TTC549 (cell line): ENCODE results near the gene CFI.
A peak's percentile ranks its signal among the peaks of the same experiment; 100 is the strongest.

Source experiments
- FAIRE-seq: peaks from 2 replicates; lab custom pipeline; 2012; peaks lifted over from hg19 to GRCh38; lab: Jason Lieb, UNC

Gene CFI

DNA sequence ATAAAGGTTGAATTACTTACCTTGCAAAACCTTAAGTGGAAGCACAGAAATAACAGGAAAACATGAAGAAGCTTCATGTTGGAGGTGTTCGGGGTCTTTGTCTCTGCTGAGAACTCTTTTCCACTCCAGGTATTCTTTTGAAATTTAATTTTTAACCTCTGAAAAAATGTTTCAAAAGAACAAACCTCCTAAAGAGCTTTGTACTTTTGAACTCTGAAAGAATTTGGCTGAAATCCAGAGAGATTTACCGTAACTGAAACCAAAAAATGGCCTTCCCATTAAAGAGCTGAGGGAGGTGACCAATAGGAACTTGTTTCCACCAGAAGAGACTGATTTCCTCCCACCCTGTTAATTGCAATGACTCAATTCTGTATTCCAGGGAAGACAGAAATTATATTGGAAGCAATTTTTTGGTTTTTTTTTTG is at the start of gene CFI:
Gene CFI (minus strand): TSS at position 105 of the 425 bp plus-strand sequence. CDS start 28 bp downstream, at position 77.
- FAIRE-seq, result no peak

DNA sequence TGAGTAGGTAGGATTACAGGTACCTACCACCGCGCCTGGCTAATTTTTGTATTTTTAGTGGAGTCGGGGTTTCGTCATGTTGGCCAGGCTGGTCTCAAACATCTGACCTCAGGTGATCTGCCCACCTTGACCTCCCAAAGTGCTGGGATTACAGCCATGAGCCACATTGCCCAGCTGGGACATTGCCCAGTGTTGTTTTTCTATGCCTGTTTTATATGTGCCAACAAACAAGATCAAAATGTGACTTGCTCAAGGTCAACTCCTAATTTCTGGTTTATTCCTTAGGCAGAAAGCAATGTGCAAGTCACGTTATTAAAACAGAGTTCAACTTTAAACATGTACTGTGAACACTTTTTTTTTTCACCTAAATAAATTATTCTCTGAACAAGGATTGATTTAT is 48.8 kb upstream of the CFI start:
- no peak for FAIRE-seq

DNA sequence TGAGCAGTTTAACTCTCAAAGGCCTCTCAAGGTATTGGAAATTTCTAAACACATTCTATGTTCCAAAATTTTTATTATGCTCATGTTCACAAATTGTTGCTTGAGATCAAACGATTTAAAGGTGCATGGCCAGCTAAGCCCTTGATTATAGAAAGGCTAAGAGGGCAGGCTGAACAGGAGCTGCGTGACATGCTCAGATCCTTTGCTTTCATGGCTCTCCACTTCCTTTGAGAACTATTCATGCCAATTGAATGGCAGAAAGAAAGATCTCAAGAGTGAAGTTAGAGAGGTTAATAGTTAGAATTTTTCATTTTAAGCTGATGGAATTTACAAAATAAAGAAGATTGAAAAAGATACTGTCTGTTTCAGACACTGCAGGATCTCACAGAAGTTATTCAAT is 46.7 kb upstream of the CFI start:
- no peak for FAIRE-seq

DNA sequence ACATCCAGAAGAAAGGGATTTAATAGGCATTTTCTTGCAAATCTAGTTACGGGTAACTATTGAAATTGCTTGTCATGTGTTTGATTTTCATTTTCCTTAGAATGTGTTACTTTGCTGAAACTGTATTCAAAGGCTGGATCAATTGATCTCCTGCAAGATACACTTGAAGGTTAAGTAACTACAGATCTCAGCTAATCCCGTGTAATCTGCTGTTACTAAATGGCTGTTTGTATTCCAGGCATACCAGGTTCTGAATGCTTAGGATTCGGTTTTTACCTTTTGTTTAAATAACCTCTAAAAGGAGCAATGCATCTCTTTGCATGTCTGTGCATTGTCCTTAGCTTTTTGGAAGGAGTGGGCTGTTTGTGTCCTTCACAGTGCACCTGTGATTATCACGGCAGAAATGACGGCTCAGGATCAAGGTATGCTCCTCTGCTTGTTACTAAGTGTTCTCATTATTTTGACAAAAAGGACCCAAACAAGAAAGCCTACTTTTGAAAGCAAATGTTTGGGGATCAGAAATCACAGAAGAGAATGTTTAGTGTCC is 46.2 kb upstream of the CFI start, which contains the start of gene LRIT3:
Gene LRIT3 (plus strand): TSS at position 212 of the 547 bp plus-strand sequence. CDS start 95 bp downstream, at position 307.
- FAIRE-seq, result no peak

DNA sequence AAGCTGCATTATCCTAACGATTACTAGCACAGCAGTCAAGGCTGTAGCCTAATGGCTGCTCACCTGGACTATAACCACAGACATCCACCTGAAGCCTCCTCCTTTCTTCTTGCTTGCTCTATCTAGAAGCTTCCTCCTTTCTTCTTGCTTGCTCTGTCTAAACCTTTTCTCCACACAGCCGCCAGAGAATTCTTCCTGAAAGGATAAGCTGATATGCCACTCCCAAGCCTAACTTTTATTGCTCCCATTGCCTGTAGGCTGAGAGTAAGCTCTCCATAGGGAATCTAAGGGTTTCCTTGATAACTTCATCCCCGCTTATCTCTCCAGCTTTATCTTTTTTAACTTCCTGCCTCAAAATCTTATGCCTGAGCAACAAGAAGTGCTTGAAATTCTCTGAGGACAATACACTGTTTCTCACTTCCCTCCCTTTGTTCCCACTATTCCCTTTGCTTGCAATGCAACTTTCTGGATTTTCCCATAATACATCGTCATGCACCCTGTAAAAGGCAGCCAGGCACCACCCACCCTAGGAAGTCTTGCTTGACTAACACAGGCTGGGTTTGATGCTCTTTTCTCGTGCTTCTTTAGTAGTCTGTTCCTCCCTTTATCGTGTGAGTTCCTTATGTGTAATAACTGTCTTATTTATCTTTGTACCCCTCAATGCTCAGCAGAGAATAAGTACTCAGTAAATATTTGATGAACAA is 44.7 kb upstream of the CFI start:
- no peak for FAIRE-seq

DNA sequence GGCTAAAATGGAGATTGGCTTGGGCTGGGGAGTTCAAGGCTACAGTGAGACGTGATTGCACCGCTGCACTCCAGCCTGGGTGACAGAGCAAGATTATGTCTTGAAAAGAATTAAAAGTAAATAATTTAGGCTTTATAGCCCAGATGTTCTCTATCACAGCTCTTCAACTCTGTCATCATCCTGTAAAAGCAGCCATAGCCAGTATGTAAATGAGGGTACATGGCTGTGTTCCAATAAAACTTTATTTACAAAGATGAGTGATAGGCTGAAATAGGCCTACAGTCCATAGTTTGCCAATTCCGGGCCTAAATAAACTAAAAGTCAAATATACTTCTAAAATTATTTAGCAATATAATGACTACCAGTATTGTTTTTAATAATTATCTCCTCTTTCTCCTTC is 35.2 kb upstream of the CFI start:
- FAIRE-seq, result no peak

DNA sequence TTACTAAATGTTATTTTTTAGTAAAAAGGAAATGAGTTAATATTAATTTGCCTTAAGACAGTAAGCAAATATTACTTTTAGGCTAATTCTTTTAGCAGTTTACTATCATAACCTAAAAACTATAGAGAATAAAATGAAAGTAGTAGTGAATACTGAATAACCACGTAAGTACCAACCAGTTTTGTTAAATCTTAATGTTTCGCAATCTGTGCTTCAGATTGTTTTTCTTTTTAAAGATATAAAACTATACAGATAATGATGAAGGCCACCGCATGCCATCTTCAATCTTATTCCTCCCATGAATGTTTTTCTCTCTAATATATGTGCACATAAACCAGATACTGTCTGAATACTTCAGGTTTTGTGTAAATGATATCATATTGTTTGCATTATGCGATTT is 32.0 kb upstream of the CFI start:
- FAIRE-seq, result no peak

DNA sequence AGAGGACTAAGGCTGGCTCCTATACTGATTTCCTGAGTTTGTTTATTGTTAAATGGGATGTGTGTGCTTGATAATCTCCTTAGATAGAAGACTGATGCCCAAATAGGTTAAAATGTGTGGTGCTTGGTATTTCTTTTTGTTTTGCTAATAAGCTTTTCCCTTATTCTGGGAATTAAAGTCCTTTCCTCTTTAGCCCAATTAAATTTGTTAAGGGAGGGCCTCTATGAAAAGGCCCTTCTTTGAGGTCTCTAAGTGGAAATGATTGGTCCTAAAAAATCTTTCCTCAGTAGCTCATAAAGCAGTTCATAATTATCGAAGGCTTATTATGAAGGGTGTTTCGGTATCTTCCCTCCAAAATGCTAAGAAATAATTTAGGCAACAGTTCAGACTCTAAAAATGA is 25.9 kb upstream of the CFI start, which contains the start of gene RRH:
Gene RRH (plus strand): TSS at position 301 of the 400 bp plus-strand sequence. CDS start 56 bp downstream, at position 357.
- no peak for FAIRE-seq

DNA sequence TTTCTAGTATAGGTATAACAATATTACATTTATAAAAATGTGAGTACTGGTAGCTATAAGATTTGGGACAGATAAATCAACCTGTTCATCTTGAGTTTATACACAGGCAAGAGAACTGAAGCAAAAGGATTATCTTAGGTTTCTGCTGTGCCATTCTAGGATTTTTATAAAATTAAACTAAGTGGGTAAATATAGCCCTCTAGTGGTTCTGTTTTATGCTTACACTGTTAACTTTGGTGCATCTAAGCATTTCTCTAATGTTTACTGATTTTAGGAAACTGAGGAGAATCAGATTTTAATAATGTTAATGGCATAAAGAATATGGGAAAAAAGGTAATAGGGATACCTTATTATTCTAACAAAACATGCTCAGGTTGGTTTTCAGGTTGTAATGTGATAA is 24.9 kb upstream of the CFI start:
- FAIRE-seq, result peak; percentile 82

DNA sequence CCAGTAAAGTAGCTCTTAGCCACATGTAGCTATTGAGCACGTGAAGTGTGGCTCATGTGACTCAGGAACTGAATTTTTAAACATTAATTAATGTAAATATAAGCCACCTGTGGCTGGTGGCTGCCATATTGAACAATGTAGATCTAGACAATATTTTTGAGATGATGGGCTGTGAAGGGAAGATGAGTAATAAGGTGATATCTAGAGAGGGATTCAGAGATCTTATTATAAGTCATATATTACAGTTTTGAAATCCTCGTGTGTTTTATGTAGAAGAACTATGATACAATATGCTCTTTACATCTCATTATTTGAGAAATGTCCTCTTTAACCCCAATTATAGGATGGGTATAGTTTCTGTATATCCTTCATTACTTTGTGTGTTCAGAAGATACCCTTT is 19.4 kb upstream of the CFI start:
- FAIRE-seq, result no peak

DNA sequence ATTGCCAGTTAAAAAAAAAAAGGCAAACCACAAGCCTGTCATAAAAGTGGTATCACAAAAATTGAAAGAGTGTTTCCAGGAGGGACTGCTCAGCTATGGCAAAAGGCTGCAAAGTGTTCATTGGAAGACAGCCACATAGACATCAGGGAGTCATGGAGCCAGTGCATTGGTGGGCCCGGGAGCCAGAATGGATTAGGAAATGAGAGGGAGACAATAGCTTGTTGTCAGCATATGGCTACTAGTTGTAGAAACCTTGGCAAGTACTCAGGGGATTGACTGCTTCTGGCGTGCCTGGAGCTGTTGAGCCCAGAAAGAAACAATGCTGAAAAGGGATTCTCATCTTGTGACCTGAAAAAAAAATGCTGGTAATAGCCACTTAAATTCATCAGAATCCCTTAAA is 18.8 kb upstream of the CFI start:
- no peak for FAIRE-seq

DNA sequence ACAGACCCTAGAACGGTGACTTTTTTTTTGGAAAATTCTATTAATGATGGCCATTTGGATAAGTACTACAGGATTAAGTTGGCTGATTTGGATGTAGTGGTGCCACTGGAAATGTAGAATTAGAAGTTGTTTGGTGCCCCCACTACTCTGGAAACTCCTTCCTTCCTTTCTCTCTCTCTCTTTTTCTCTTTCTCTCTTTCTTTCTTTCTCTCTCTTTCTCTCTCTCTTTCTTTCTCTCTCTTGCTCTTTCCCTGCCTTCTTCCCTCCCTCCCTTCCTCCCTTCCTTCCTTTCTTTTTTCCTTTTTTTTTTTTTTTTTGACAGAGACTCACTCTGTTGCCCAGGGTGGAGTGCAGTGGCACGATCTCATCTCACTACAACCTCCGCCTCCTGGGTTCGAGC is 16.5 kb upstream of the CFI start:
- no peak for FAIRE-seq

DNA sequence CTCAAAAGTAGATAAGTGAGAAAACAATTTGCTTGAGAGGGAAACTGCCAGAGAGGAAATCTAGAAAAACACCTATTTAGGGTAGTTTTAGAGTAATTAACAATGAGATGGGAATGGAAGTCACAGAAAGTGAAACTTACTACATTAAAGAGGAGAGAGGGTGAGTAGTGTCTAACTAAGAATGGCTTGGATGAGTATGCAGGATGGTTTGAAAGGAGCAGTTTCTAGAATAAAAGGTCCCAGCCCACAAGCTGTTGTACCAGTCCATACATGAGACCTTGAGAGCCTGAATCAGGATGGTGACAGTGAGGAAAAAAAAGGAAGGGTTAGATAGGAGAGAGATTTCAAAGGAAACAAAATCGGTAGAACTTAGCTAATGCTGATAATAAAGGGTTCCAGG is 15.1 kb upstream of the CFI start:
- no peak for FAIRE-seq

DNA sequence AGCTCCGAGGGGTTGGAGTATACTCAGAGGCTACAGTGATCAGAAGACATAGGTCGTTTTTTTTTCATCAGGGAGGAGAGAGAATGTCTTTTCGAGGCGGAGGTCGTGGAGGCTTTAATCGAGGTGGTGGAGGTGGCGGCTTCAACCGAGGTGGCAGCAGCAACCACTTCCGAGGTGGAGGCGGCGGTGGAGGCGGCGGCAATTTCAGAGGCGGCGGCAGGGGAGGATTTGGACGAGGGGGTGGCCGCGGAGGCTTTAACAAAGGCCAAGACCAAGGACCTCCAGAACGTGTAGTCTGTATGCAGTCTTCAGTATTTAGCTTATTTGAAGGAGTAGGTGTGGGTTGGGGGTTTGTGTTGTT is 14.3 kb upstream of the CFI start:
- no peak for FAIRE-seq

DNA sequence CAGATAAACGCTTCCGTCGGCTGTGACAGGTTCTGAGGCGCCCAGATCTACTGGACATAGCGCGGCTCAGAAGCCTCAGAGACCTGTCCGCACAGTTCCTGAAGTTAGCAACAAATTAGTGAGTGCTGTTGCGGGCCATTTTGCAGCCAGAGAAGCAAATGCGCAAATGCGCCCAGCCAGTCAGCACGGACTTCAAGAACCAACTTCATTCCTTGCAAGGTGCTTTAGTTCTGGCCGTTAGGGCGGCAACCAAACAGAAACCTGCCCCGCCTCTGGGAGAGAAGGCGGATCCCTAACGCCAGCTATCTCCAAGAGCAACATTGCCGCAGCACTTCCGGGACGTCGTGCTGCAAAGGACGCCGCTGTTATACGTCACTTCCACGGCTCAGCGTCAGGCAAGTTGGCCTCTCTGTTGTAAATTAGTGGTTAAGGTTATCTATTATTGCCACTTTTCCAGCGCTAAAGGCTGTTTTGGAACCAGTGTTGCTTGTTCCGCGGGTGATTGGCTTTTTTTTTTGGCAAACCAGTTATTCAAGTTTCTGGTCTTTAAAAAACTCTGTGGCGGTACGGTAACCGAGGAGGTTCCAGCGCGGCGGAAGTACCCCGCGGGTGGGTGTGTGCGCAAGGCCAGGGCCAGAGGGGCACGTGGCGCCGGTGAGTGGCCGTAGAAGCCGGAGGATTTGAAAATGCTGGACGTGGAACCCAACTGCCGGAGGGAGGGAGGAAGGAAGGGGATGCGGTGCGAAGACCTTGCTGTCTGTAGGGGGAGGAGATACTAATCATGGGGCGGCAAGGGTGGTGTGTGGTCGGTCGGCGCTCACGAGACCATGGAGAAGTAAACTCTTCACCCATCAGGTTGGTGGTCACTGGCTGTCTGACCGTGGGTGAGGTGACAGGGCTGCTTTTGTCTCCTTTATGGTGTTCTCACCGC is 13.6 kb upstream of the CFI start, which contains the start of gene GAR1:
Gene GAR1 (plus strand): TSS at position 612 of the 931 bp plus-strand sequence. CDS start 403 bp downstream, outside the sequence.
- FAIRE-seq, result peak; percentile 89

DNA sequence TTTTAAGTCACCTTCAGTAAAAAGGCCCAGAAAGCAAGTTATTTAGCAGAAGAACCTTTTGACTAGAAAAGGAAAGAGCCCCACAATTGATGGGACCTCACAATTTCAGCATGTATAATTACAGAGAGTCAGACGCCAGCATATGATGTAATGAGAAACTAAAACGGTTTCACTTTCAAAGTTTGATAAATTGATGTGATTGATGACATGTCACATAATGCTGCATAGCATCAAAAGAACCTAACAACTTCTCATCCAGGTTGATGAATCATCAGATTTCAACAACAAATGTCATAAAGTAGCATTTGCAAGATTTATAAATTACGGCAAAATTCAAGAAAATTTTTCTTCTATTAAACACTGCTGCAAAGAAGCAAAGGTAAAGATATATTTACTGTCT is 9.9 kb upstream of the CFI start:
- FAIRE-seq, result no peak

DNA sequence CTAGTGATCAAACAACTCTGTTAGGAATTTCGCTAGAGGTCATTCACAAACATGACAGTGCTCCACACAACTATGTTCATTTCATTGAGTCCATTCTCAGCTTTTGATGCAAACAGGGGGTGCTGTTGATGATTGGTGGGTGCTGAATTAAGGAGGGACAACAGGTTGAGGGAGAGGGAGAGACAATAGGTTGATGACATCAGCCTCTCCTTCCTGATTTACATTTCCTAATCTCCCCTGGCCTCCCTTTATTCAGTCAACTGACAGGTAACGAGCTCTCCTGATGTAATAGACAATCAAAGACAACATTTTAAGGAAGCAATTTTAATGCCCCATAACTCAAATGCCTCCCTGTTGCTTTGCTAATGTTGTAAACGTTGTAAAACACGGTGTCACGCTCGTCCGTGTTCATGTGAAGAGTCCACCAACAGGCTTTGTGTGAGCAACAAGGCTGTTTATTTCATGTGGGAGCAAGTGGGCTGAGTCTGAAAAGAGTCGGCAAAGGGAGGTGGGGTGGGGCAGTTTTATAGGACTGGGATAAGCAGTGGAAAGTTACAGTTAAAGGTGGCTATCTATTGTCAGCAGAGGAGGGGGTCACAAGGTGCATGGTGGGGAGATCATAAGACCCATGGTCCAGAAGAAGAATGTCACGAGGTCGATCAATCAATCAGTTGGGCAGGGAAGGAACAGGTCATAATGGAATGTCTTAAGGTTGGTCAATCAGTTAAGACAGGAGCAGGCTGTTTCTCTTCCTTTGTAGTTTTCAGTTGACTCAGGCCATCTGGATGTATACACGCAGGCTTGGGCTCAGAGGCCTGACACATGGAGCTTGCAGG is 9.0 kb upstream of the CFI start:
- no peak for FAIRE-seq

DNA sequence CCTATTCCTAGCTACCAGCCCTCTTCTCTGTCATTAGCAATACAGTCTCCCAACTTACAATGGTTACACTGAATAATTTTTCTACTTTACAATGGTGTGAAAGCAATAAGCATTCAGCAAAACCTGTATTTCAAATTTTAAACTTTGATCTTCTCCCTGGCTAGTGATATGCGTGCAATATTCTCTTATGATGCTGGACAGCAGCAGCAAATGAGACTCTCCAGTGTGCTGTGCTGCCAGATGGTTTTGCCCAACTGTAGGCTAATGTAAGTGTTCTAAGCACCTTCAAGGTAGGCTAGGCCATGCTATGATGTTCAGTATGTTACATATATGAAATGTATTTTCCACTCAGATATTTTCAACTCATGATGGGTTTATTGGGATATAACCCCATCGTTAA is 7.9 kb upstream of the CFI start:
- FAIRE-seq, result no peak

DNA sequence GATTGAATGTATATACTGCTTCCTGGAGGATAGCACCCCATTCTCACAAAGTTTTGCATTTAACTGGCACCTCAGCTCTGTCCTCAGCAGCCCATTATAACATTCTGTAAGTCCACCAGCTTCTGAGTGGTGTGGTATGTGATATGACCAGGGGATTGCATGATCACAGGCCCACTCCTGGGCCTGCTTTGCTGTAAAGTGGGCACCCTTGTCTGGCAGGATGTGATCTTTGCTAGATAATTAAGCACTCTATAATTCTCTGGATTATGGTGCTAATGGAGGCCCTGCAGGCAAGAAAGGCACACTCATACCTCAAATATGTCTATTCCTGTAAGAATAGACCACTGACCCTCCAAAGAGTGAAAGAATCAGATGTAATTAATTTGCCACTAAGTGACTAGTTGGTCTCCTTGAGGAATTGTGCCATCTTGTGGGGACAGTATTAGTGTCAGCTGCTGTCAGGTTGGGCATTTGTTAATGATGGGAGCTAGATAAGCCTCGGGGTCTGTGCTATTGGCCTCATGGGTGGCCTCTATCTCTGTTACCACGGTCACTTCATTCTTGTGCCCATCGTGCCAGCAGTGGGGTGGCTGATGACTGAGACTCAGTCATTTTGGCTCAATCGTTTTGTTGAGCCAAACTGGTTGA is 2.2 kb upstream of the CFI start:
- no peak for FAIRE-seq

DNA sequence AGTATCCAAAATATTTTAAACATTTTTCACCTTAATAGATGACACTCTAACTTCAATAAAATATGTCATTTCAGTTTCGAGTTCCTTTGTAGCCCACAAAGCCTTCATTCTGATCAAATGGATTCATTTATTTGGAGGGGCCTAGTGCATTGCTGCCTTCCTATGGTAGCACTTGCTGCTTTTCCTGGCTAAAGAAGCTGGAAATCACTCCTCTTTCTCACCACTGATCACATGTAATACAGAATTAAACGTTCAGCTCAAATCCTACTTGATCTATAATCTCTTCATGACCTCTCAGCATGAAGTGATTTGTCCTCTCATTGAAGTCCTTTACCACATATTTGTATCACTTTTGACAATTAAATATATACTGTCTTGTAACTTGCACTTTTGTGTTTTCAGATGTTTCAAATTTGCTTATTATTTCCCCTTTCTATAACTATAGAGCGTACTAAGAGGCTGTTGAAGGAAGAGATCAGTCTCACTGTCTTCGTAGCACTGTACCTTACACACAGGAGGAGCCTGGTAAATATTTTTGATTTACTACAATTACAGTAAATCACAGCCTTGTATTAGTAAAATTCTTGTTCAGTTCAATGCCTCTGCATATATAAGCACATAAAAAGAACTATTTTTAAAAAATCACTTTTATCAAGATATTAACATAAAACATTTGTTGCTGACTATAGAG is 555 bp downstream of the CFI start:
- no peak for FAIRE-seq

DNA sequence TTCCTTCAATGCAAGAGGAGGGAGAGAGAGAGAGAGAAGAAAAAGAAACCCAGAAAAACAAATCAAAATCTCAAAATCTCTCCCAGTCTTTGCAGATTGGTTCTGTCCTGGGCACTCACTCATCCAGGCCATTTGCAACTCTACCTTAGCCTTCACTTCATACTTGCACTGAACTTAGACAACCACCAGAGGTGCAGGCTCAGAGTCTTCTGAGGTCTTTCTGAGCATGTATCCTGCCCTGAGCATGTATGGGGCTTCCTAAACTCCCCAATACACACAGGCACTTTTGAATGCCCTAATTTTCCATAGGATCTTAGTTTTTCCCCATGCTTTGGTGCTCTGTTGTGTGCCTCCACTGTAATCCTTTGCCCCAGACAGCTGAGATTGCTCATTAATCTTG is 2.9 kb downstream of the CFI start:
- no peak for FAIRE-seq
